Epithelial cell of esophagus (primary cell): ENCODE data around the gene SLC28A1.

ENCODE experiments used
- DNase-seq: peaks from one replicate; pipeline ENCODE4 v3.0.0; 2010; ENCODE audit warnings: low read depth
- H3K4me3 ChIP-seq: 2 replicates; pipeline ENCODE4 v1.5.1; 2011; ENCODE audit warnings: mild to moderate bottlenecking, low read length, control low read depth
- TF ChIP-seq, protein P1 (sequence below): IDR thresholded peaks from 2 replicates; pipeline ENCODE4 v1.5.1; 2011; ENCODE audit warnings: low read depth, mild to moderate bottlenecking, low read length, control low read depth, inconsistent platforms; ENCODE audit not compliant: insufficient read depth; ENCODE audit errors: missing control alignments

The SLC28A1 gene

GRCh38 chr15:84878504-84878903, 6.0 kb upstream of the SLC28A1 start:
- DNase-seq = peak; percentile 74
- TF ChIP-seq, protein P1, sequence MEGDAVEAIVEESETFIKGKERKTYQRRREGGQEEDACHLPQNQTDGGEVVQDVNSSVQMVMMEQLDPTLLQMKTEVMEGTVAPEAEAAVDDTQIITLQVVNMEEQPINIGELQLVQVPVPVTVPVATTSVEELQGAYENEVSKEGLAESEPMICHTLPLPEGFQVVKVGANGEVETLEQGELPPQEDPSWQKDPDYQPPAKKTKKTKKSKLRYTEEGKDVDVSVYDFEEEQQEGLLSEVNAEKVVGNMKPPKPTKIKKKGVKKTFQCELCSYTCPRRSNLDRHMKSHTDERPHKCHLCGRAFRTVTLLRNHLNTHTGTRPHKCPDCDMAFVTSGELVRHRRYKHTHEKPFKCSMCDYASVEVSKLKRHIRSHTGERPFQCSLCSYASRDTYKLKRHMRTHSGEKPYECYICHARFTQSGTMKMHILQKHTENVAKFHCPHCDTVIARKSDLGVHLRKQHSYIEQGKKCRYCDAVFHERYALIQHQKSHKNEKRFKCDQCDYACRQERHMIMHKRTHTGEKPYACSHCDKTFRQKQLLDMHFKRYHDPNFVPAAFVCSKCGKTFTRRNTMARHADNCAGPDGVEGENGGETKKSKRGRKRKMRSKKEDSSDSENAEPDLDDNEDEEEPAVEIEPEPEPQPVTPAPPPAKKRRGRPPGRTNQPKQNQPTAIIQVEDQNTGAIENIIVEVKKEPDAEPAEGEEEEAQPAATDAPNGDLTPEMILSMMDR = peak; percentile 76
- no peak overlapping the region for H3K4me3 ChIP-seq

DNA sequence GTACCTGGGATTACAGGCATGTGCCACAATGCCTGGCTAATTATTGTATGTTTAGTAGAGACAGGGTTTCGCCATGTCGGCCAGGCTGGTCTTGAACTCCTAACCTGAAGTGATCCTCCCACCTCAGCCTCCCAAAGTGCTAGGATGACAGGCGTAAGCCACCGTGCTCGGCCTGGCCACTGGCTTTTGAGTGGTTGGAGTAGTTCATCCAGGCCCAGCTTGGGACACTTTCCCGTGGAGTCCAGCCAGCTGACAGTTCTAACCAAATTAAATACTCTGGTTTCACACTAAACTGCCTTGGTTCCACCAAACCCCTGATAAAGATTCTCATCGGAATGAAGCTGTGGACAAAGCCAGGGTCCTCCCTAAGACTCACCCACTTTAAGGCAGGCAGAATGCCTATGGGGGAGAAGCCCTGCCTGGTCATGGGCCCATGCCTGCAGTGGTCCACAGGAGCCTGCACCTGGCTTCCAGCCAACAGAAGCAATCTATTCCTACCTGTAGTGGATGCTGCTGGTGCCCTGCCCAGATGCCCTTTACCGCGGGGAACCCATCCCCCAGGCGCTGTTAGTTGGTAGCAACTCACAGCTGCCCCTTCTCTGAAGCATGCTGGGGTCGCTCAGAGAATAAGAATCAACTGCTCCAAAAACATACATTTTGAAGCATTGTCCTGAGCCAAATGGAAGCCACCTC, 5.2 kb upstream of the SLC28A1 start:
- DNase-seq = no peak
- H3K4me3 ChIP-seq = no peak overlapping the region
- TF ChIP-seq, protein P1 = no peak

GRCh38 chr15:84880007-84880406, 4.5 kb upstream of the SLC28A1 start:
- TF ChIP-seq, protein P1 = no peak
- no peak for DNase-seq
- H3K4me3 ChIP-seq = no peak overlapping the region

- no peak for DNase-seq
- no peak overlapping the region for H3K4me3 ChIP-seq
- TF ChIP-seq, protein P1 = no peak
These were observed 3.5 kb upstream of the SLC28A1 start for GRCh38 chr15:84880822-84881519.

DNA sequence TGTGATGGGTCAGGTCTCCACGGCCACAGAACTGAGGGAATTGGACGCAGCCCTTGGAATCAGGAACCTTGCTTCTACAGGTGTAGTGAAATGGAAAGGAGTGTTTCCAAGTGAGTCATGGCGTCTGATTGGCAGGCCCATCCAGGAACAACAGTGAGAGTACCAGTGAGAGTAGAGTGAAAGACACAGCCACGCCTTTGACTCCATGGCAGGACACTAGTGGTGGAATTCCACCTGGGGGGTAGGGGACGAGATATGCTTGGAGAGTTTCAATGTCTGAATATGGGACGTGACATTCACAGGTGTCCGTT, 3.0 kb upstream of the SLC28A1 start:
- H3K4me3 ChIP-seq = no peak overlapping the region
- peak; percentile 52 for DNase-seq
- TF ChIP-seq, protein P1 = no peak

DNA sequence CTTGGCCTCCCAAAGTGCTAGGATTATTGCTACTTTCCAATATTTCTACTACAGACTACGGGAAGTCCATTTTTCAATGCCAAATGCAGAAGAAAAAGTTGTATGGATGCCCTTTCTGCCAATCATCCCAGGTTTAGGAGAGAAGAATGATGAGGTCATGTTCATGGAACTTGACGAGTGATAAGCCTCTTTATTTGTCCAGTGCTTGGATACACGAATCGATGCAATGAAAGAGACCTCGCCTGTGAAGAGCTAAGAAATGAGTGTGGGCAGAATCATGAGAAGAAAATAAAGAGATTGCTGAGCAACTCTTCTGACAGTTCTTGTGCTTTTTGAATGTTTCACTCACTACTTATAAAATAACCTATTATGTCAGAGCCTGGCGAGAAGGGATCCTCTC, 996 bp upstream of the SLC28A1 start:
- DNase-seq = no peak
- H3K4me3 ChIP-seq = no peak overlapping the region
- TF ChIP-seq, protein P1 = no peak

GRCh38 chr15:84885801-84886200, 1.3 kb downstream of the SLC28A1 start:
- DNase-seq = no peak
- H3K4me3 ChIP-seq = no peak overlapping the region
- TF ChIP-seq, protein P1 = no peak
